Hepatocyte (in vitro differentiated cells): Measurements from ENCODE around the gene CDK5R1.

Experiments
- CTCF ChIP-seq: fragments of 200-600 bp; sonication (generic); IDR thresholded peaks from 2 replicates; pipeline ENCODE4 v1.5.1; 2016; ENCODE audit warnings: antibody characterized with exemption, mild to moderate bottlenecking; ENCODE audit not compliant: poor library complexity
- EZH2 ChIP-seq: fragments of 200-600 bp; sonication (generic); IDR thresholded peaks from 2 replicates; pipeline ENCODE4 v1.6.1; 2016; ENCODE audit warnings: antibody characterized with exemption, mild to moderate bottlenecking, borderline replicate concordance
- EZH2phosphoT487 ChIP-seq: fragments of 200-600 bp; sonication (generic); IDR thresholded peaks from one replicate; pipeline ENCODE4 v1.6.1; 2018; ENCODE audit warnings: antibody characterized with exemption, mild to moderate bottlenecking, low read depth, moderate library complexity; ENCODE audit not compliant: unreplicated experiment, severe bottlenecking

GRCh38 chr17:32479074-32479617, 7.6 kb upstream of the CDK5R1 start:
- TF ChIP-seq EZH2: no peak
- TF ChIP-seq CTCF: no peak
- no peak for TF ChIP-seq EZH2phosphoT487
